H1 (cell line): ENCODE data around the gene ZCCHC18. TPM values are rescaled to one million over a fixed set of nuclear protein-coding genes. Genes with fewer than 3 reads are reported as not detected.

Experiments
- CTCF ChIA-PET: fragments of 300-600 bp; sonication (Branson Sonifier 250); formaldehyde crosslinking; loops from one replicate; lab custom pipeline; 2021; ENCODE audit not compliant: partially characterized antibody; lab: Charles Lee
- POLR2A ChIA-PET: fragments of 300-600 bp; sonication (Branson Sonifier 250); formaldehyde crosslinking; loops from one replicate; lab custom pipeline; 2021; ENCODE audit warnings: inconsistent platforms; ENCODE audit not compliant: partially characterized antibody; lab: Charles Lee
- DNase-seq, 2 experiments: peaks; one replicate each; pipeline versions ENCODE4 v3.0.0 to v3.0.0-alpha.2; 2010 to 2022; ENCODE audit warnings: low spot score in 2 of 2, low read depth in 1 of 2, mixed read lengths in 1 of 2
- FAIRE-seq: peaks from 2 replicates; lab custom pipeline; 2011; peaks lifted over from hg19 to GRCh38; lab: Jason Lieb, UNC
- H2AFZ ChIP-seq: 2 replicates; pipeline ENCODE4 v1.8.1; 2012; ENCODE audit warnings: low read length, inconsistent platforms
- H2AK5ac ChIP-seq: 2 replicates; pipeline ENCODE4 v1.6.1; 2013; ENCODE audit warnings: low read depth, low read length
- H2BK120ac ChIP-seq: replicated peaks from 2 replicates; pipeline ENCODE3; 2013; ENCODE audit warnings: low read depth, low read length, inconsistent platforms
- H2BK12ac ChIP-seq: 2 replicates; pipeline ENCODE4 v1.6.1; 2013; ENCODE audit warnings: low read depth, low read length
- H2BK15ac ChIP-seq: 2 replicates; pipeline ENCODE4 v1.6.1; 2013; ENCODE audit warnings: low read length
- H2BK20ac ChIP-seq: 2 replicates; pipeline ENCODE4 v1.6.1; 2013; ENCODE audit warnings: low read length
- H2BK5ac ChIP-seq: 2 replicates; pipeline ENCODE4 v1.6.1; 2013; ENCODE audit warnings: low read depth, low read length
- H3K14ac ChIP-seq: 2 replicates; pipeline ENCODE4 v1.6.1; 2013; ENCODE audit warnings: inconsistent platforms; ENCODE audit not compliant: insufficient read length
- H3K18ac ChIP-seq: 2 replicates; pipeline ENCODE4 v1.6.1; 2013; ENCODE audit warnings: low read length; ENCODE audit errors: extremely low read depth
- H3K23ac ChIP-seq: 2 replicates; pipeline ENCODE4 v1.6.1; 2013; ENCODE audit warnings: inconsistent platforms; ENCODE audit not compliant: insufficient read length
- H3K23me2 ChIP-seq: 2 replicates; pipeline ENCODE4 v1.6.1; 2013; ENCODE audit warnings: low read depth, low read length
- H3K27ac ChIP-seq: 2 replicates; pipeline ENCODE4 v1.6.1; 2011; ENCODE audit warnings: low read depth, low read length, inconsistent platforms
- H3K27me3 ChIP-seq, 4 experiments: replicated peaks in 1 of 4; 1 replicate in 1 of 4; 2 replicates in 3 of 4; pipeline versions ENCODE4 v1.6.1 to v1.8.1; 2011 to 2013; ENCODE audit warnings: low read length in 3 of 4, mild to moderate bottlenecking in 3 of 4, inconsistent platforms in 2 of 4, mixed read lengths in 2 of 4, moderate library complexity in 1 of 4; ENCODE audit not compliant: control insufficient read depth in 3 of 4, insufficient read depth in 3 of 4; ENCODE audit errors: extremely low read depth in 1 of 4
- H3K36me3 ChIP-seq, 4 experiments: 2 replicates each; pipeline versions ENCODE4 v1.6.1 to v1.8.1; 2011 to 2013; ENCODE audit warnings: mild to moderate bottlenecking in 4 of 4, low read length in 3 of 4, moderate library complexity in 2 of 4, control low read depth in 1 of 4, inconsistent platforms in 1 of 4; ENCODE audit not compliant: insufficient read depth in 4 of 4, control insufficient read depth in 2 of 4
- H3K4ac ChIP-seq: replicated peaks from 2 replicates; pipeline ENCODE3; 2013; ENCODE audit warnings: low read length, low read depth, mixed read lengths, inconsistent platforms; ENCODE audit not compliant: insufficient read length
- H3K4me1 ChIP-seq, 4 experiments: replicated peaks in 1 of 4; 1 replicate in 1 of 4; 2 replicates in 3 of 4; pipeline versions ENCODE4 v1.6.1 to v1.8.1; 2011 to 2013; ENCODE audit warnings: low read length in 3 of 4, inconsistent platforms in 2 of 4, mixed read lengths in 1 of 4; ENCODE audit not compliant: insufficient read depth in 4 of 4, control insufficient read depth in 3 of 4
- H3K4me2 ChIP-seq, 2 experiments: 2 replicates each; pipeline versions ENCODE4 v1.6.1 to v1.8.1; 2011 to 2013; ENCODE audit warnings: low read depth in 2 of 2, low read length in 2 of 2, control low read depth in 1 of 2, inconsistent platforms in 1 of 2, mild to moderate bottlenecking in 1 of 2; ENCODE audit not compliant: insufficient read depth in 1 of 2
- H3K4me3 ChIP-seq, 4 experiments: fragments of 200-600, 300-600 bp in 1 of 4; sonication (generic), shearing (Covaris generic), sonication (Bioruptor Twin) in 1 of 4; 2 replicates each; pipeline versions ENCODE4 v1.5.1 to v1.8.1; 2011 to 2016; ENCODE audit warnings: low read length in 4 of 4, low read depth in 3 of 4, control low read depth in 2 of 4, inconsistent platforms in 2 of 4, mild to moderate bottlenecking in 2 of 4, mixed read lengths in 1 of 4, moderate library complexity in 1 of 4; ENCODE audit not compliant: insufficient read depth in 2 of 4; ENCODE audit errors: extremely low read depth in 1 of 4
- H3K56ac ChIP-seq: replicated peaks from 2 replicates; pipeline ENCODE3; 2013; ENCODE audit warnings: low read depth, mild to moderate bottlenecking, mixed read lengths, low read length, inconsistent platforms; ENCODE audit not compliant: insufficient read length
- H3K79me1 ChIP-seq: 2 replicates; pipeline ENCODE4 v1.6.1; 2013; ENCODE audit warnings: low read depth, low read length, control low read depth
- H3K79me2 ChIP-seq, 2 experiments: 2 replicates each; pipeline versions ENCODE4 v1.6.1 to v1.8.1; 2012 to 2013; ENCODE audit warnings: low read length in 2 of 2, mild to moderate bottlenecking in 2 of 2, inconsistent platforms in 1 of 2; ENCODE audit not compliant: insufficient read depth in 2 of 2, control insufficient read depth in 1 of 2
- H3K9ac ChIP-seq, 4 experiments: replicated peaks in 1 of 4; 1 replicate in 1 of 4; 2 replicates in 3 of 4; pipeline versions ENCODE4 v1.6.1 to v1.8.1; 2011 to 2013; ENCODE audit warnings: low read depth in 3 of 4, low read length in 3 of 4, control low read depth in 2 of 4, mild to moderate bottlenecking in 2 of 4, moderate library complexity in 2 of 4, inconsistent platforms in 1 of 4; ENCODE audit errors: extremely low read depth in 1 of 4
- H3K9me3 ChIP-seq, 2 experiments: 2 replicates each; pipeline versions ENCODE4 v1.6.1 to v1.8.1; 2012 to 2013; ENCODE audit warnings: mild to moderate bottlenecking in 2 of 2, moderate library complexity in 2 of 2, control low read depth in 1 of 2, inconsistent platforms in 1 of 2, low read depth in 1 of 2, low read length in 1 of 2, mixed read lengths in 1 of 2; ENCODE audit not compliant: insufficient read depth in 2 of 2
- H4K20me1 ChIP-seq, 2 experiments: replicated peaks in 1 of 2; 2 replicates each; pipeline versions ENCODE3 to v1.8.1; 2011 to 2013; ENCODE audit warnings: inconsistent platforms in 2 of 2, low read length in 2 of 2, mild to moderate bottlenecking in 1 of 2; ENCODE audit not compliant: insufficient read depth in 2 of 2, control insufficient read depth in 1 of 2
- H4K5ac ChIP-seq: 2 replicates; pipeline ENCODE4 v1.6.1; 2013; ENCODE audit warnings: low read length, low read depth, mixed read lengths, inconsistent platforms; ENCODE audit not compliant: insufficient read length
- H4K8ac ChIP-seq: 2 replicates; pipeline ENCODE4 v1.8.0; 2013; ENCODE audit warnings: mild to moderate bottlenecking, moderate library complexity, low read length, inconsistent platforms; ENCODE audit not compliant: insufficient read depth; ENCODE audit errors: extremely low read depth
- H4K91ac ChIP-seq: replicated peaks from 2 replicates; pipeline ENCODE3; 2013; ENCODE audit warnings: low read length, mixed read lengths, inconsistent platforms; ENCODE audit not compliant: insufficient read length
- BRCA1 ChIP-seq: IDR thresholded peaks from 2 replicates; pipeline ENCODE4 v1.6.1; 2012; ENCODE audit warnings: low read depth, low read length, improper control_type of control experiment
- EGR1 ChIP-seq: IDR thresholded peaks from 2 replicates; pipeline ENCODE4 v1.6.1; 2011; ENCODE audit warnings: low read depth, low read length, borderline replicate concordance
- FOSL1 ChIP-seq: IDR thresholded peaks from 2 replicates; pipeline ENCODE4 v1.6.1; 2011; ENCODE audit warnings: mild to moderate bottlenecking, low read depth, low read length, moderate library complexity; ENCODE audit not compliant: insufficient read depth
- GABPA ChIP-seq: IDR thresholded peaks from 2 replicates; pipeline ENCODE4 v1.6.1; 2011; ENCODE audit warnings: mild to moderate bottlenecking, low read length, moderate library complexity, borderline replicate concordance; ENCODE audit not compliant: insufficient read depth
- HDAC2 ChIP-seq, 2 experiments: fragments of 300-600 bp in 1 of 2; sonication (generic) in 1 of 2; IDR thresholded peaks; 2 replicates each; pipeline ENCODE4 v1.6.1; 2011 to 2012; ENCODE audit warnings: low read depth in 2 of 2, low read length in 2 of 2, mild to moderate bottlenecking in 2 of 2, moderate library complexity in 2 of 2, borderline replicate concordance in 1 of 2, inconsistent platforms in 1 of 2
- POLR2A ChIP-seq, 2 experiments: IDR thresholded peaks; 1 replicate in 1 of 2; 2 replicates in 1 of 2; pipeline ENCODE4 v1.6.1; 2011; ENCODE audit warnings: low read depth in 2 of 2, low read length in 2 of 2, mild to moderate bottlenecking in 2 of 2; ENCODE audit errors: control extremely low read depth in 1 of 2
- WGBS, 2 experiments: shearing (Covaris generic) in 1 of 2; methylation state at CpG; one replicate each; pipeline versions ENCODE4 v1.1.6 to v1.1.7; 2013 to 2015; ENCODE audit warnings: low lambda C conversion rate in 2 of 2, mixed read lengths in 2 of 2, inconsistent platforms in 1 of 2, low coverage in 1 of 2, missing lambda C conversion rate in 1 of 2; ENCODE audit not compliant: insufficient replicate concordance in 2 of 2, insufficient coverage in 1 of 2, insufficient read length in 1 of 2; ENCODE audit errors: extremely low coverage in 1 of 2, missing lambda C conversion rate in 1 of 2; 5-methylcytosine and 5-hydroxymethylcytosine counted together
- polyA plus RNA-seq, 7 experiments: library from polyadenylated mRNA; depleted of rRNA in 3 of 7; stranded (reverse) in 5 of 7; unstranded in 2 of 7; fragments of >200 nt in 5 of 7; fragments of 200-250 nt in 2 of 7; gene quantifications; 1 replicate in 5 of 7; 2 replicates in 1 of 7; 4 replicates in 1 of 7; pipeline versions ENCODE4 v1.2.1 to v1.2.3, GENCODE V29; 2011 to 2013; ENCODE audit warnings: missing spikeins in 2 of 7, mixed read lengths in 2 of 7
- total RNA-seq: library from RNA; stranded (reverse); fragmentation: NEBNext Ultra II Directional; extraction: Animal tissue kit (Norgen Biotek cat#: 25700); gene quantifications from 2 replicates; pipeline ENCODE4 v1.2.1, GENCODE V29; 2021

The ZCCHC18 gene
- total and polyA plus RNA-seq, 2 of the 8 experiments (the other 6 are each of a cell fraction or from before 2014, with no cell fraction given), result 3.7 to 8.8 TPM

DNA sequence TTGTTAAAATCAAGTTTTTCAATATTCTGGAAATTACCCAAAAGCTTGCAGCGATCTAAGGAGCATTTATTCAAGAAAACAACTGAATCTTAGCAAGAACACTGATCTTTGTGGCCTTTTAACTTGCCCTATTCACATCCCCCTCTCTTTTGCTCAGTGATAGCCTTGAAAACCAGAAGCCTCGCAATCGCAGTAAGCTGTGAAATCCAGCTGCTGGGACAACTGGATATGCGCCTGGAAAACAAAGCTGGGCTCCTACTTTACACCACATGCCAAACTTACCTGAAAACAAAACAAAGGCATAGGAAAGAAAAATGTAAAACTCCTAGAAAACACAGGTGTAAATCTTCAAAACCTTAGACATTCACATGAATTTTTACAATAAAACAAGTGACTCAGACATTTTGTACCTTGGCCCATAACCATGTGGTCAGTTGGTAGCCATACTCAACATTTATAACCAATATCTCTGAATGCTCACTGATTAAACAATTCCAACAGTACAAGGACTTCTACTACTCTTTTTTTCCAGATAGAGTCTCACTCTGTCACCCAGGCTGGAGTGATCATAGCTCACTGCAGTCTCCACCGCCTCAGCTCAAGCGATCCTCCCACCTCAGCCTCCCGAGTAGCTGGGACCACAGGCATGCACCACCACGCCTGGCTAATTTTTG is 28.9 kb downstream of the ZCCHC18 start:
- H2BK15ac ChIP-seq, result no peak overlapping the region
- H3K18ac ChIP-seq, result no peak overlapping the region
- H3K79me1 ChIP-seq, result no peaks in the 10 kb centered on the region
- no peaks in the 10 kb centered on the region for H3K79me2 ChIP-seq
- no peak overlapping the region for H2AK5ac ChIP-seq
- no peak overlapping the region for H2BK120ac ChIP-seq
- no peak overlapping the region for H4K8ac ChIP-seq
- no peak overlapping the region for H3K23ac ChIP-seq
- no peak overlapping the region for H2BK5ac ChIP-seq
- H3K56ac ChIP-seq, result no peak overlapping the region
- no peak overlapping the region for H2BK20ac ChIP-seq
- FAIRE-seq (no peak), DNase-seq (no peak)
- no peak overlapping the region for H4K5ac ChIP-seq
- H3K9ac ChIP-seq, result no peak overlapping the region
- ChIA-PET POLR2A (no interaction called here), CTCF (no interaction called here)
- no peaks in the 10 kb centered on the region for H3K9me3 ChIP-seq
- H3K4ac ChIP-seq, result no peak overlapping the region
- H3K4me3 ChIP-seq, result no peak overlapping the region
- no peaks in the 10 kb centered on the region for H3K36me3 ChIP-seq
- H3K27me3 ChIP-seq, result no peaks in the 10 kb centered on the region
- no peak overlapping the region for H3K4me2 ChIP-seq
- H3K23me2 ChIP-seq, result 0 out of 2 replicates have a peak, but pooled peaks cover under 1% of the 10 kb centered on the region
- no peak overlapping the region for H4K91ac ChIP-seq
- H3K4me1 ChIP-seq, result no peaks in the 10 kb centered on the region
- H2BK12ac ChIP-seq, result no peak overlapping the region
- no peak overlapping the region for H2AFZ ChIP-seq
- TF ChIP-seq POLR2A (IDR thresholded peaks at IDR 0.05; ENCODE audit: control extremely low read depth in 1 of 2, low read depth in 2 of 2, low read length in 2 of 2), result no peak
- no peak for TF ChIP-seq GABPA
- TF ChIP-seq EGR1, result no peak
- no peak for TF ChIP-seq FOSL1
- no peak for TF ChIP-seq HDAC2 (IDR thresholded peaks at IDR 0.05; ENCODE audit: borderline replicate concordance in 1 of 2, low read depth in 2 of 2, low read length in 2 of 2)
- TF ChIP-seq BRCA1, result no peak
- 96% methylated on average over 8 of the region's 8 CpGs; no CpG with 5 or more reads in 1 of the 2 experiments for WGBS, 2 experiments
- H3K27ac ChIP-seq, result no peak overlapping the region
- no peak overlapping the region for H3K14ac ChIP-seq
- H4K20me1 ChIP-seq, result no peaks in the 10 kb centered on the region
